H1 (cell line): Measurements from ENCODE around the gene NOS1AP. TPM values are rescaled to one million over a fixed set of nuclear protein-coding genes. Genes with fewer than 3 reads are reported as not detected.

Source experiments
- CTCF ChIA-PET: fragments of 300-600 bp; sonication (Branson Sonifier 250); formaldehyde crosslinking; loops from one replicate; lab custom pipeline; 2021; ENCODE audit not compliant: partially characterized antibody; lab: Charles Lee
- POLR2A ChIA-PET: fragments of 300-600 bp; sonication (Branson Sonifier 250); formaldehyde crosslinking; loops from one replicate; lab custom pipeline; 2021; ENCODE audit warnings: inconsistent platforms; ENCODE audit not compliant: partially characterized antibody; lab: Charles Lee
- DNase-seq, 2 experiments: peaks; one replicate each; pipeline versions ENCODE4 v3.0.0 to v3.0.0-alpha.2; 2010 to 2022; ENCODE audit warnings: low spot score in 2 of 2, low read depth in 1 of 2, mixed read lengths in 1 of 2
- FAIRE-seq: peaks from 2 replicates; lab custom pipeline; 2011; peaks lifted over from hg19 to GRCh38; lab: Jason Lieb, UNC
- H2AFZ ChIP-seq: 2 replicates; pipeline ENCODE4 v1.8.1; 2012; ENCODE audit warnings: low read length, inconsistent platforms
- H2AK5ac ChIP-seq: 2 replicates; pipeline ENCODE4 v1.6.1; 2013; ENCODE audit warnings: low read depth, low read length
- H2BK120ac ChIP-seq: replicated peaks from 2 replicates; pipeline ENCODE3; 2013; ENCODE audit warnings: low read depth, low read length, inconsistent platforms
- H2BK12ac ChIP-seq: 2 replicates; pipeline ENCODE4 v1.6.1; 2013; ENCODE audit warnings: low read depth, low read length
- H2BK15ac ChIP-seq: 2 replicates; pipeline ENCODE4 v1.6.1; 2013; ENCODE audit warnings: low read length
- H2BK20ac ChIP-seq: 2 replicates; pipeline ENCODE4 v1.6.1; 2013; ENCODE audit warnings: low read length
- H2BK5ac ChIP-seq: 2 replicates; pipeline ENCODE4 v1.6.1; 2013; ENCODE audit warnings: low read depth, low read length
- H3K14ac ChIP-seq: 2 replicates; pipeline ENCODE4 v1.6.1; 2013; ENCODE audit warnings: inconsistent platforms; ENCODE audit not compliant: insufficient read length
- H3K18ac ChIP-seq: 2 replicates; pipeline ENCODE4 v1.6.1; 2013; ENCODE audit warnings: low read length; ENCODE audit errors: extremely low read depth
- H3K23ac ChIP-seq: 2 replicates; pipeline ENCODE4 v1.6.1; 2013; ENCODE audit warnings: inconsistent platforms; ENCODE audit not compliant: insufficient read length
- H3K23me2 ChIP-seq: 2 replicates; pipeline ENCODE4 v1.6.1; 2013; ENCODE audit warnings: low read depth, low read length
- H3K27ac ChIP-seq: 2 replicates; pipeline ENCODE4 v1.6.1; 2011; ENCODE audit warnings: low read depth, low read length, inconsistent platforms
- H3K27me3 ChIP-seq, 4 experiments: replicated peaks in 1 of 4; 1 replicate in 1 of 4; 2 replicates in 3 of 4; pipeline versions ENCODE4 v1.6.1 to v1.8.1; 2011 to 2013; ENCODE audit warnings: low read length in 3 of 4, mild to moderate bottlenecking in 3 of 4, inconsistent platforms in 2 of 4, mixed read lengths in 2 of 4, moderate library complexity in 1 of 4; ENCODE audit not compliant: control insufficient read depth in 3 of 4, insufficient read depth in 3 of 4; ENCODE audit errors: extremely low read depth in 1 of 4
- H3K36me3 ChIP-seq, 4 experiments: 2 replicates each; pipeline versions ENCODE4 v1.6.1 to v1.8.1; 2011 to 2013; ENCODE audit warnings: mild to moderate bottlenecking in 4 of 4, low read length in 3 of 4, moderate library complexity in 2 of 4, control low read depth in 1 of 4, inconsistent platforms in 1 of 4; ENCODE audit not compliant: insufficient read depth in 4 of 4, control insufficient read depth in 2 of 4
- H3K4ac ChIP-seq: replicated peaks from 2 replicates; pipeline ENCODE3; 2013; ENCODE audit warnings: low read length, low read depth, mixed read lengths, inconsistent platforms; ENCODE audit not compliant: insufficient read length
- H3K4me1 ChIP-seq, 4 experiments: replicated peaks in 1 of 4; 1 replicate in 1 of 4; 2 replicates in 3 of 4; pipeline versions ENCODE4 v1.6.1 to v1.8.1; 2011 to 2013; ENCODE audit warnings: low read length in 3 of 4, inconsistent platforms in 2 of 4, mixed read lengths in 1 of 4; ENCODE audit not compliant: insufficient read depth in 4 of 4, control insufficient read depth in 3 of 4
- H3K4me2 ChIP-seq, 2 experiments: 2 replicates each; pipeline versions ENCODE4 v1.6.1 to v1.8.1; 2011 to 2013; ENCODE audit warnings: low read depth in 2 of 2, low read length in 2 of 2, control low read depth in 1 of 2, inconsistent platforms in 1 of 2, mild to moderate bottlenecking in 1 of 2; ENCODE audit not compliant: insufficient read depth in 1 of 2
- H3K4me3 ChIP-seq, 4 experiments: fragments of 200-600, 300-600 bp in 1 of 4; sonication (generic), shearing (Covaris generic), sonication (Bioruptor Twin) in 1 of 4; 2 replicates each; pipeline versions ENCODE4 v1.5.1 to v1.8.1; 2011 to 2016; ENCODE audit warnings: low read length in 4 of 4, low read depth in 3 of 4, control low read depth in 2 of 4, inconsistent platforms in 2 of 4, mild to moderate bottlenecking in 2 of 4, mixed read lengths in 1 of 4, moderate library complexity in 1 of 4; ENCODE audit not compliant: insufficient read depth in 2 of 4; ENCODE audit errors: extremely low read depth in 1 of 4
- H3K56ac ChIP-seq: replicated peaks from 2 replicates; pipeline ENCODE3; 2013; ENCODE audit warnings: low read depth, mild to moderate bottlenecking, mixed read lengths, low read length, inconsistent platforms; ENCODE audit not compliant: insufficient read length
- H3K79me1 ChIP-seq: 2 replicates; pipeline ENCODE4 v1.6.1; 2013; ENCODE audit warnings: low read depth, low read length, control low read depth
- H3K79me2 ChIP-seq, 2 experiments: 2 replicates each; pipeline versions ENCODE4 v1.6.1 to v1.8.1; 2012 to 2013; ENCODE audit warnings: low read length in 2 of 2, mild to moderate bottlenecking in 2 of 2, inconsistent platforms in 1 of 2; ENCODE audit not compliant: insufficient read depth in 2 of 2, control insufficient read depth in 1 of 2
- H3K9ac ChIP-seq, 4 experiments: replicated peaks in 1 of 4; 1 replicate in 1 of 4; 2 replicates in 3 of 4; pipeline versions ENCODE4 v1.6.1 to v1.8.1; 2011 to 2013; ENCODE audit warnings: low read depth in 3 of 4, low read length in 3 of 4, control low read depth in 2 of 4, mild to moderate bottlenecking in 2 of 4, moderate library complexity in 2 of 4, inconsistent platforms in 1 of 4; ENCODE audit errors: extremely low read depth in 1 of 4
- H3K9me3 ChIP-seq, 2 experiments: 2 replicates each; pipeline versions ENCODE4 v1.6.1 to v1.8.1; 2012 to 2013; ENCODE audit warnings: mild to moderate bottlenecking in 2 of 2, moderate library complexity in 2 of 2, control low read depth in 1 of 2, inconsistent platforms in 1 of 2, low read depth in 1 of 2, low read length in 1 of 2, mixed read lengths in 1 of 2; ENCODE audit not compliant: insufficient read depth in 2 of 2
- H4K20me1 ChIP-seq, 2 experiments: replicated peaks in 1 of 2; 2 replicates each; pipeline versions ENCODE3 to v1.8.1; 2011 to 2013; ENCODE audit warnings: inconsistent platforms in 2 of 2, low read length in 2 of 2, mild to moderate bottlenecking in 1 of 2; ENCODE audit not compliant: insufficient read depth in 2 of 2, control insufficient read depth in 1 of 2
- H4K5ac ChIP-seq: 2 replicates; pipeline ENCODE4 v1.6.1; 2013; ENCODE audit warnings: low read length, low read depth, mixed read lengths, inconsistent platforms; ENCODE audit not compliant: insufficient read length
- H4K8ac ChIP-seq: 2 replicates; pipeline ENCODE4 v1.8.0; 2013; ENCODE audit warnings: mild to moderate bottlenecking, moderate library complexity, low read length, inconsistent platforms; ENCODE audit not compliant: insufficient read depth; ENCODE audit errors: extremely low read depth
- H4K91ac ChIP-seq: replicated peaks from 2 replicates; pipeline ENCODE3; 2013; ENCODE audit warnings: low read length, mixed read lengths, inconsistent platforms; ENCODE audit not compliant: insufficient read length
- CREB1 ChIP-seq: IDR thresholded peaks from 2 replicates; pipeline ENCODE4 v1.6.1; 2012; ENCODE audit warnings: inconsistent platforms
- E2F6 ChIP-seq: IDR thresholded peaks from 2 replicates; pipeline ENCODE4 v1.6.1; 2012; ENCODE audit warnings: inconsistent platforms
- FOSL1 ChIP-seq: IDR thresholded peaks from 2 replicates; pipeline ENCODE4 v1.6.1; 2011; ENCODE audit warnings: mild to moderate bottlenecking, low read depth, low read length, moderate library complexity; ENCODE audit not compliant: insufficient read depth
- GABPA ChIP-seq: IDR thresholded peaks from 2 replicates; pipeline ENCODE4 v1.6.1; 2011; ENCODE audit warnings: mild to moderate bottlenecking, low read length, moderate library complexity, borderline replicate concordance; ENCODE audit not compliant: insufficient read depth
- PHF8 ChIP-seq: fragments of 200-600 bp; sonication (generic); conservative IDR thresholded peaks from 2 replicates; pipeline ENCODE4 v1.7.1; 2012; ENCODE audit warnings: low read depth, mild to moderate bottlenecking, inconsistent platforms, low read length, moderate library complexity
- POLR2A ChIP-seq, 2 experiments: IDR thresholded peaks; 1 replicate in 1 of 2; 2 replicates in 1 of 2; pipeline ENCODE4 v1.6.1; 2011; ENCODE audit warnings: low read depth in 2 of 2, low read length in 2 of 2, mild to moderate bottlenecking in 2 of 2; ENCODE audit errors: control extremely low read depth in 1 of 2
- POLR2AphosphoS5 ChIP-seq: IDR thresholded peaks from 2 replicates; pipeline ENCODE4 v1.6.1; 2011; ENCODE audit warnings: low read depth, low read length
- POU5F1 ChIP-seq: IDR thresholded peaks from 2 replicates; pipeline ENCODE4 v1.6.1; 2011; ENCODE audit warnings: low read depth, mild to moderate bottlenecking, low read length, moderate library complexity
- RAD21 ChIP-seq, 2 experiments: IDR thresholded peaks in 1 of 2; conservative IDR thresholded peaks in 1 of 2; 2 replicates each; pipeline ENCODE4 v1.6.1; 2011; ENCODE audit warnings: low read depth in 2 of 2, low read length in 2 of 2, improper control_type of control experiment in 1 of 2, inconsistent platforms in 1 of 2, mild to moderate bottlenecking in 1 of 2, moderate library complexity in 1 of 2
- RBBP5 ChIP-seq: IDR thresholded peaks from 2 replicates; pipeline ENCODE4 v1.7.1; 2012; ENCODE audit warnings: low read depth, mild to moderate bottlenecking, inconsistent platforms, low read length, moderate library complexity, borderline replicate concordance
- RFX5 ChIP-seq: IDR thresholded peaks from 2 replicates; pipeline ENCODE4 v1.6.1; 2011; ENCODE audit warnings: low read depth, low read length, improper control_type of control experiment, borderline replicate concordance
- YY1 ChIP-seq: IDR thresholded peaks from 2 replicates; pipeline ENCODE4 v1.6.1; 2011; ENCODE audit warnings: low read depth, mild to moderate bottlenecking, low read length
- ZNF274 ChIP-seq: IDR thresholded peaks from 2 replicates; pipeline ENCODE4 v1.7.0; 2012; ENCODE audit warnings: low read length, borderline replicate concordance; ENCODE audit errors: extremely low read depth
- WGBS, 2 experiments: shearing (Covaris generic) in 1 of 2; methylation state at CpG; one replicate each; pipeline versions ENCODE4 v1.1.6 to v1.1.7; 2013 to 2015; ENCODE audit warnings: low lambda C conversion rate in 2 of 2, mixed read lengths in 2 of 2, inconsistent platforms in 1 of 2, low coverage in 1 of 2, missing lambda C conversion rate in 1 of 2; ENCODE audit not compliant: insufficient replicate concordance in 2 of 2, insufficient coverage in 1 of 2, insufficient read length in 1 of 2; ENCODE audit errors: extremely low coverage in 1 of 2, missing lambda C conversion rate in 1 of 2; 5-methylcytosine and 5-hydroxymethylcytosine counted together
- polyA plus RNA-seq, 7 experiments: library from polyadenylated mRNA; depleted of rRNA in 3 of 7; stranded (reverse) in 5 of 7; unstranded in 2 of 7; fragments of >200 nt in 5 of 7; fragments of 200-250 nt in 2 of 7; gene quantifications; 1 replicate in 5 of 7; 2 replicates in 1 of 7; 4 replicates in 1 of 7; pipeline versions ENCODE4 v1.2.1 to v1.2.3, GENCODE V29; 2011 to 2013; ENCODE audit warnings: missing spikeins in 2 of 7, mixed read lengths in 2 of 7
- total RNA-seq: library from RNA; stranded (reverse); fragmentation: NEBNext Ultra II Directional; extraction: Animal tissue kit (Norgen Biotek cat#: 25700); gene quantifications from 2 replicates; pipeline ENCODE4 v1.2.1, GENCODE V29; 2021

NOS1AP gene
- total and polyA plus RNA-seq, 2 of the 8 experiments (the other 6 are each of a cell fraction or from before 2014, with no cell fraction given), result 2.4 to 12.1 TPM

- Histone ChIP-seq H3K4me2 (no peak overlapping the region), H2AK5ac (no peak overlapping the region), H3K36me3 (no peaks in the 10 kb centered on the region), H3K14ac (no peak overlapping the region), H3K27me3 (no peaks in the 10 kb centered on the region), H3K79me1 (no peaks in the 10 kb centered on the region), H3K79me2 (no peaks in the 10 kb centered on the region), H2BK12ac (no peak overlapping the region; the same call in 1 of the 2 replicates), H3K18ac (no peak overlapping the region), H2BK20ac (no peak overlapping the region), H3K23me2 (no peaks in the 10 kb centered on the region), H2BK120ac (no peak overlapping the region), H3K27ac (no peak overlapping the region), H2AFZ (no peak overlapping the region; the same call in 1 of the 2 replicates), H2BK15ac (no peak overlapping the region), H3K4me1 (peaks cover 0 to 7% (median 1%) of the 10 kb centered on the region in 4 experiments; a peak in 3 of 7 replicates), H2BK5ac (no peak overlapping the region), H3K9me3 (no peaks in the 10 kb centered on the region), H4K8ac (no peak overlapping the region; the same call in 1 of the 2 replicates), H3K9ac (no peak overlapping the region), H3K23ac (no peak overlapping the region), H4K91ac (no peak overlapping the region), H4K5ac (no peak overlapping the region), H3K4ac (no peak overlapping the region), H4K20me1 (no peaks in the 10 kb centered on the region), H3K56ac (no peak overlapping the region), H3K4me3 (no peak overlapping the region)
- POLR2A ChIA-PET, result interaction anchor here (1.6 kb wide), 1 partner anchor 326 kb away, joined by 3 read pairs; no protein-coding TSS in a partner anchor
- DNase-seq (no peak), FAIRE-seq (no peak)
- WGBS, 2 experiments, result 80% methylated on average over 4 of the region's 4 CpGs; no CpG with 5 or more reads in 1 of the 2 experiments
- CTCF ChIA-PET, result interaction anchor here (0.6 to 3.2 kb wide), 16 partner anchors 12 to 328 kb away, joined by 3 to 22 read pairs (median 4); no protein-coding TSS in a partner anchor
- no peak for TF ChIP-seq POLR2A (IDR thresholded peaks at IDR 0.05; ENCODE audit: control extremely low read depth in 1 of 2, low read depth in 2 of 2, low read length in 2 of 2)
- no peak for TF ChIP-seq RAD21 (IDR thresholded peaks at IDR 0.05 in 1 of 2, conservative IDR thresholded peaks at IDR 0.05 in 1 of 2; ENCODE audit: low read depth in 2 of 2, low read length in 2 of 2)
- TF ChIP-seq FOSL1, result no peak
- no peak for TF ChIP-seq YY1
- TF ChIP-seq ZNF274, result no peak
- no peak for TF ChIP-seq RFX5
- TF ChIP-seq RBBP5, result no peak
- TF ChIP-seq POLR2AphosphoS5, result no peak
- no peak for TF ChIP-seq E2F6
- no peak for TF ChIP-seq PHF8
- no peak for TF ChIP-seq POU5F1
- TF ChIP-seq GABPA, result no peak
- no peak for TF ChIP-seq CREB1
These were observed 6.9 kb upstream of the NOS1AP start for GRCh38 chr1:162062542-162063015.
